HG02885 (cell line): ENCODE measurements around the gene USP8.
"Not testable (repeated sequence)": the region's sequence is repeated elsewhere in the genome, so short reads cannot be mapped to it uniquely, and the experiment has no call there.

Source experiments
- ATAC-seq: cut with Tn5 transposase; IDR thresholded peaks from one replicate; pipeline ENCODE4 v1.9.1; 2021; ENCODE audit warnings: mild to moderate bottlenecking; ENCODE audit not compliant: unreplicated experiment, poor library complexity

The USP8 gene

GRCh38 chr15:50424066-50424890 is at the start of gene USP8:
Gene USP8, plus strand, starts transcription at chr15:50424405. Its CDS starts 14,669 bp downstream, at chr15:50439074.
- peak; percentile 97 for ATAC-seq

DNA sequence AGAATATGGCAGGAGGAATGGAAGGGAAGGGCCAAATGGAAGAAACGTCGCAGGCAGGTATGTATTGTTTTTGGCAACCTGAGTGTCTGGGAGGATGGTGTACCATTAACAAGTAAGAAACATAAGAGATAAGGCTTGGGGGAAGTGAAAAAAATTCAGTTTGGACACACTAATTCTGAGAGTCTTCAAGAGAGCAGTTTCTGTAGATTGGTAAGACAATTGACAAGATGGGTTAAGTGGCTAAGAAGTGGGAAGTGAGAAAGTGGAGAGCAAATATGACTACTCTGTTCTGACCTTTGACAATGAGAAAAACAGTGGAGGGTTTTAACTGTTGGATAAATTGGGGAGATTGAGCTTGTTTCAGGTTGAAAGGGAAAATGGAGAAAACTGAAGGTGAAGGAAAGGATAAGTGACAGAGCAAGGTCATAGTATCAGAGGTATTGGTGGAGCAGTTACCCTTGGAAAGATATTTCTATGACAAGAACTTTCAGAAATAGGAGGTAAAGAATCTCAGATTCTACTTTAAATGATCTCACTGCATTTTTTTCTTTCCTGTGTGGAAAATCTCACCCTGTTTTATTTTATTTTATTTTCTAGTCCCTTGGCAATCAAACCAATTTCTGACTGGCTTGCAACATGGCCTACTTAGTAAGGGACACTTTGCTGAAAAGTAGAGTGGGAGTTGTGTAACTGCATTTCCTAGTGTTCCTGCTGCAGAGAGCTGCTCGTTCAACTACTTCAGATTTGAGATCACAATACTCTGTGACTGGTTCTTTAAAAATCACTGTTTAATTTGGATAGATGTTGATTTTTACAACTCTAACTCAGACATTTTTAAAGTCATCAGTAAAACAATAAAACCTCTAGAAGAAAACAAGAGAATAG is 46.1 kb upstream of the USP8 start:
- peak; percentile 98 for ATAC-seq

DNA sequence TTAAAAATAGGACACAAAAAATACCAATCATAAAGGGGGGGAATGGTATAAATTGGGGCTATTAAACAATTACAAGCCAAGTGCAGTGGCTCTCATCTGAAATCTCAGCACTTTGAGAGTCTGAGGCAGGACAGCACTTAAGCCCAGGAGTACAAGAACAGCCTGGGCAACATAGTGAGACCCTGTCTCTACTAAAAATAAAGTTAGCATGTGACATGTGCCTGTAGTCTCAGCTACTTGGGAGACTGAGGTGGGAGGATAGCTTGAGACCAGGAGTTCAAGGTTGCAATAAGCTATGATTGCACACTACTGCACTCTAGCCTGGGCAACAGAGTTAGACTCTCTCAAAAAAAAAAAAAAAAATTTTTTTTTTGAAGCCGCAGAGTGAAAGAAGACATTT is 45.4 kb upstream of the USP8 start:
- no peak for ATAC-seq

DNA sequence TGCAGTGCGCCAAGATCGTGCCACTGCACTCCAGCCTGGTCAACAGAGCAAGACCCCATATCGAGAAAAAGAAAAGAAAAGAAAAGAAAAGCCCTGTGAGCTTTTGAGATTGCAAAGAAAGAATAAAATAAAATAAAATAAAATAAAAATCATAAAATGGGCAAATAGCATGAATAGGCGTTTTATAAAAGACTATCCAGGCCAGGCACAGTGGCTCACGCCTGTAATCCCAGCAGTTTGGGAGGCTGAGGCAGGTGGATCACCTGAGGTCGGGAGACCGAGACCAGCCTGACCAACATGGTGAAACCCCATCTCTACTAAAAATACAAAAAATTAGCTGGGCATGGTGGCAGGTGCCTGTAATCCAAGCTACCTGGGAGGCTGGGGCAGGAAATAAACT is 44.8 kb upstream of the USP8 start:
- not testable (repeated sequence) for ATAC-seq

DNA sequence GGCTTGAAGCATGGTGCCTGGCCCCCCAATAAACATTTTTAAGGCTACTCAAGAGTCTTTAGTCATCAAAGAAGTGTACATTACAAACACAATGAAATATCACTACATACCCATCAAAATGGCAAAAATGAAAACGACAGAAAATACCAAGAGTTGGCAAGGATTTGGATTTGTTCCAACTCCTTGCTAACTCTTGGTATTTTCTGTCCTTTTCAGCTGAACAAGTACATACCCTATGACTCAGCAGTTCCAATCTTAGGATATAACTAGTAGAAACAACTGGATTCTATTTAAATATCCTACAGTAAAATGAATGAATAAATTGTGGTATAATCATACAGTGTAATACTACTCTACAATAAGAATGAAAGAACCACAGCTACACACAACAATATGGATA is 44.1 kb upstream of the USP8 start:
- no peak for ATAC-seq

DNA sequence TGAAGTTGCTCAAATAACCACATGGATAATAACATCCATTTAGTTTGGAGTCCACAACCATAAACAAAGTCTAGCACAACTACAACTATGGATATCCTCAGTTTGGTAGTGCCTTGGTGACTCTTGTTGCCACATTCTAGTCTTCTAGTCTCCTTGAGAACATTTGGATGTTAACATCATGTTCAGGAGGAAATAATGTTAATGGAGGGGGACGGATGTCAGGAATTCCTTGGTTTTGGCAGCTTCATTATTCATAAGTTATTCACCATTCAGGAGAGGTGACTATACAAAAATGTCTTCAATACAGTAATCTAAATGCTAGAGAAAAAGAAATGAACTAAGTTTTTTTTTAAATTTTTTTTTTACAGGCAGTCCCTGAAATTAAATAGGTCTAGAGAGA is 42.8 kb upstream of the USP8 start:
- no peak for ATAC-seq

- not testable (repeated sequence) for ATAC-seq
Observed at GRCh38 chr15:50382408-50382807, 41.8 kb upstream of the USP8 start.

DNA sequence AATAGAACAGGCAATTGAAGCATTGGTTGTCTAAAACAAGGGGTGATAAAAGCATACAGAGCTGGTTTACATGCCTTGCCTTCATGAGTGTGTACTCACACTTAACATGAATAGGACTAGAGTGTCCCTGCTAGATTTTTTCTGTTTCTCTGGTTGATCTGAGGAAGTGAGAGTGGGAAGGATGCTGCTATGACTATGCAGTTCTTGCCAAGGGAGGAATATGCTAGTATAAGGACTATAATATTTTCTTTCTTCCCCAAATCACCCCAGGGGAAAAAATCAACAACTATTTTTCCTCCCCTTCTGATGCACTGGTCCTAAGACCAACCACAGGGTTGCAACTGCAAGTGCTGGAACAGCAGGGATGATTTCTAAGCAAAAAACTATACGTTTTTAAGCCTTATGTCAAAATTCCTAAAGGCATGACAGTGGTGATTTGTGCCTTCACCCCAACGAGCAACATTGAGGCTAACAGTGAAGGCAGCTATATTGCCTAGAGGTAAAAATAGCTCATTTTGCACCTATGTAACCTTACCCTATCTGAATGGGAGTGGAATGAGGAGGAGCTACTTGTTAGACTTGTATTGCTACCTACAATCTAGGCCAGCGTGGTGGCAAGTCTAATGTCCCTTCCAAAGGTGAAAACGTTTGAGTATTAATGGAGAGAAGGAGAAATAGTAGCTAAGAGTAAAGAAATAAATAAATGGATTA is 33.5 kb upstream of the USP8 start:
- ATAC-seq = peak; percentile 89

GRCh38 chr15:50391561-50391960 is 32.6 kb upstream of the USP8 start:
- ATAC-seq = not testable (repeated sequence)

- ATAC-seq = no peak
Observed at GRCh38 chr15:50411870-50412269, 12.3 kb upstream of the USP8 start.

- ATAC-seq = no peak
Observed at GRCh38 chr15:50414624-50415023, 9.6 kb upstream of the USP8 start.

DNA sequence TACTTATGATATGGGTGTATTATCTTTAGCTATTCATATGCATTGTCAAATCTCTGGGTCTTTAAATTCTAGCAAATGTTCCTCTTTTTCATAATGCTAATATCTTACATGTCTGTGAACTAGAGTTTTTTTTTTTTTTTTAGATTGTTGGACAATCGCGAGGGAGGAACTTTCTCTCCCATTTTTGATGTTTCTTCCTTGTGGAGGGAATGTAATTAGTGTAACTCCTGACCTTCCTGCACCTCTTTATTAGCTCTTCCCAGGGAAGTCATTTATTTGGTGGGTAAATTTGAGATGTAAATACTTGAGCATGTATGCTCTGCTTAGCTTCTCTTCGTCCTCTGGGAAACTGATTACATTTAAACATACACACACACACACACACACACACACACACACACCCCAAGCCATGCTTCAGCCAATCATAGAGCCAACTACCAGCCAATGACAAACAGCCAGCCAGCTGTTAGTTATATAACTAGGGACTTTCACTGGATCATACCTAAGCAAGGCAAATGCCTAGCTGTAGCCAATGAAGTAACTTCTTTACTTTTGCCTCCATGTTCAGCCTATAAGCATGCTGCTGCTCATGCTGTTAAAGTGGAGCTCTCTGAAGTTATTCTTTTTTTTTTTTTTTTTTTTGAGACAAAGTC is 8.3 kb upstream of the USP8 start:
- ATAC-seq = no peak

DNA sequence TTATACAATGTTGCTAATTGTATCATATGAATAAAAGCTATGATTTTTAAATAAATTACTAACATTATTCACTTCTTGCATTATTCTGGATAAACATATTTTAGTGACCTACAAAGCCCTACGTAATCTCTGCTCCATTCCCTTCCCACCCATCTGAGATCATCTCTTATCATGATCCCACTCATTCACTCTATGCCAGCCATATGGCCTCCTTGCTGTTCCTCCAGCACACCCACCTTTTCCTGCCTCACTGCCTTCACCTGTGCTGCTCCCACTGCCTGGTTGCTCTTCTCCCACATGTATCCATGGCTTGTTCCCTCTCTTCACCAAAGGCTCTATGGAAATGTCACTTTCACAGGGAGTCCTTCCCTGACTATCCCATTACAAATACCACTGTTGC is 7.3 kb upstream of the USP8 start:
- ATAC-seq = no peak

GRCh38 chr15:50418041-50418583 is 6.1 kb upstream of the USP8 start:
- ATAC-seq = no peak

- ATAC-seq = no peak
Observed at GRCh38 chr15:50425219-50425618, 1.0 kb downstream of the USP8 start.

- ATAC-seq = not testable (repeated sequence)
Observed at GRCh38 chr15:50425678-50426246, 1.6 kb downstream of the USP8 start.

DNA sequence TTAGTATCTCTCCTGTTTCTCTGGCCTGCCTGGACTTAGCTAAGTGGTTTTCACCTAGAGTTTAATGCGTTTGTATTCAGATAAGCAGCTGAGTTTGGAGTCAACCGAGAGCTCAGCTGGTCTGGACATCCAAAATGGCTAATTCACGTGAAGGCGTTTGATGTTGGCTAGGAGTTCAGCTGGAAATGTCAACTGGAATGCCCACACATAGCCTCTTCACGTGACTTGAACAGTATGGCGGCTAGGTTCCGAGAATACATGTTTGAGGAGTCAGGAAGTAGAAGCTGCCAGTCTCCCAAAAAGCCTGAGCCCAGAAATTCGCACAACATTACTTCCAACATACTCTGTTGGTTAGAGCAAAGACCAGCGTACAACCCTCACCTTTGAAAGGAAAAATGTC is 2.2 kb downstream of the USP8 start:
- ATAC-seq = no peak

- no peak for ATAC-seq
Observed at GRCh38 chr15:50431204-50431603, 7.0 kb downstream of the USP8 start.

DNA sequence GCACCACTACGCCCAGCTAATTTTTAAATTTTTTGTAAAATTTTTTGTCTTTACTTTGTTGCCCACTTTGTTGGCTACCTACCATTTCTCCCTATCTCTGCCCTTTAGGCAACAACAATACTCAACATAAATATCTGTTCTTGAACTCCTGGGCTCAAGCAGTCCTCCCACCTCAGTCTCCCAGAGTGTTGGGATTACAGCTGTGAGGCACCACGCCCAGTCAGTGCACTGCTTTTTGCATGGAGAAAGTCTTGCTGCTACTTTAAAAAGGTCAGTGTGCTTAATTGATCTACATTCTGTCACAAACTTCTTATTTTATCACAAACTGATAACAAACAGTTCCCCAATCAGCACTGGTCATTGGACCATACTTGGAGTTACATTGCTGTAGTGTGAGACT is 8.0 kb downstream of the USP8 start:
- no peak for ATAC-seq

DNA sequence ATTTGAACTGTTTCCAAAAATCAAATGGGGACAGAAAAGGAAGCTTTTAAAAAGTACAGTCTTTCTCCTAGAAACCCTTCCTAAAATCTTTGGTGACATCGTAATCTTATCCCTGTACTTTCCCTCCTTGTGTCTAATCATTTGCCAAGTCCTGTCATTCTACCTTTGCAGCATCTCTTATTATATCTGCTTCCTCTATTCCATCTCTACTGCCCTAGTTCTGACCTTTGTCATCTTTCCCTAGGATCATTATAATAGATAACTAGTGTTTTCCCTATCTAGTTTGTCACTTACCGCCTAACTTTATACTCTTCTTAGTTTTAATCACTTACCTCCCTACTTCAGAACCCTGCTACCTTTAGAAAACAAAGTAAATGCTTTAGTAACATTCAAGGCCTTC is 11.6 kb downstream of the USP8 start:
- ATAC-seq = no peak
